G401.6 (cell line): ENCODE data around the gene GIMAP8.

Experiments
- FAIRE-seq: peaks from 2 replicates; lab custom pipeline; 2012; peaks lifted over from hg19 to GRCh38; lab: Jason Lieb, UNC

The GIMAP8 gene

DNA sequence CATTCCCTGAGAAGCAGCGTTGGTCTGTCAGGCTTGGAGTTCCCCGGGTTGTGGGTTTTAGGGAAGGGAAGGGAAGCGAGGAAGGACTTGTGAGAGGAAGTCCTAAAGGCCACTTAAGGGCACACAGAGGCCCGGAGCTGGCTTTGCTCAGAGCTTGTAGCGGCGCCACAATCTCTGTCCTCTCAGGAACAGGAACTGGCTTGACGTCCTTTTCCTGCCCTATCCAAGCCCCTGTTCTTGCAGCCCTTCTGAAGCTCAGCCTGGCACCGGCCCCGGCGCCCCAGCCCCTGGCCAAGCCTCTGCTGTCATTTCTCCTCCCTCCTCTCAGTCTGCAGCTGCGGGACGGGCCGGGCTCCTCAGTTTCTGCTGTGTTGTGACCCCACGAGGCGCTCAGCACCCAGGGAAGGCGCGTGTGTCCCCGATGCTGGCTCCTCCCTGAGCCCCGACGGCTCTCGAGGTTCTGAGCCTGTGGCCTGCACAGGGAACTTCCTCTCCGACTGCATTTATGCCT is at the start of gene GIMAP8:
GIMAP8 (plus strand) TSS at position 140 of the 511 bp plus-strand sequence. CDS start 16,069 bp downstream, outside the sequence.
- FAIRE-seq, result no peak

DNA sequence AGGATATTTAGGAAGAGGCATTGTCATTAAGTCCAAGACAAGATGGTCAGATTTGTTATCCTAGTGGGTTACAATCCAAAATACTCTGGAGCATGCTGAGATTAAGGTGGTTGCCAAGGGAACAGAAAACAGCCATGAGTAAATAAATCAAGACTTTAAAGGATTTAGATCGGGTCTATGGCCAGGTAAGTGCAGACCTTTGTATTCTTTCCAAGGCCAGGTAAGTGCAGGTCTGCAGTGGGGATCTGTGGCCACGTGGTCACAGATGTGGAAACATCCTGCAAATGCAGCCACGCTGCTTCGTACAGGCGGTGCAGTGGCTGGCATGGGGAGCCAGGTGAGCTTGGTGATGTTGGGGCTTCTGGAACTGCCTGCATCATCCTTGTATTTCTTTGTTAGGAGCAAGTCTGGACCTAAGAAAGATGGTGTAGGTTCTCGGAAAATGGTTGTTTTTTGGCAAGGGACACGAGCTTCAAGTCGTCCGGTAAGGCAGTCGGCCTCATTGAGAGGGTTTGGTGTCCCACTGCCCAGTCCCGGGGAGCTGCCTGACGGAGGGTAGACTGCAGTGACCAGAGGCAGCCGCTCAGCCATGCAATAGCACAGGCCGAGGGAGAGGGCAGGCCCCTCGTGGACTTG is 49.5 kb upstream of the GIMAP8 start:
- FAIRE-seq, result no peak

DNA sequence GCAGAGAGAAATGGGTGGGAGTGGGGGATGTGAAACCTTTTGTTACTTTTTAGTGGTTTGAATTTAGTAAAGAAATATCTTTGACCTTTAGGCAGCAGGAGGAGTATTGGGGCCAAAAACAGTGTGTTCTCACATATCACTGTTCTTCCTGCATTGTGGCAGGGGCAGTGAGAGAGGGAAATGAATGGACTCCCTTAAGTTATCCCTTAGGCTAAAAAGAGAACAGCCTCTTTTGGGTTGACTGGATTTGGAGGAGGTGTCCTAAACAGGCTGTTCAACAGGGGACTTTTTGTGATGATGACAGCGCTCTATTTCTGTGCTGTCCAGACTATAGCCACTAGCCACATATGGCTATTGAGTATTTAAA is 49.0 kb upstream of the GIMAP8 start:
- FAIRE-seq, result no peak

DNA sequence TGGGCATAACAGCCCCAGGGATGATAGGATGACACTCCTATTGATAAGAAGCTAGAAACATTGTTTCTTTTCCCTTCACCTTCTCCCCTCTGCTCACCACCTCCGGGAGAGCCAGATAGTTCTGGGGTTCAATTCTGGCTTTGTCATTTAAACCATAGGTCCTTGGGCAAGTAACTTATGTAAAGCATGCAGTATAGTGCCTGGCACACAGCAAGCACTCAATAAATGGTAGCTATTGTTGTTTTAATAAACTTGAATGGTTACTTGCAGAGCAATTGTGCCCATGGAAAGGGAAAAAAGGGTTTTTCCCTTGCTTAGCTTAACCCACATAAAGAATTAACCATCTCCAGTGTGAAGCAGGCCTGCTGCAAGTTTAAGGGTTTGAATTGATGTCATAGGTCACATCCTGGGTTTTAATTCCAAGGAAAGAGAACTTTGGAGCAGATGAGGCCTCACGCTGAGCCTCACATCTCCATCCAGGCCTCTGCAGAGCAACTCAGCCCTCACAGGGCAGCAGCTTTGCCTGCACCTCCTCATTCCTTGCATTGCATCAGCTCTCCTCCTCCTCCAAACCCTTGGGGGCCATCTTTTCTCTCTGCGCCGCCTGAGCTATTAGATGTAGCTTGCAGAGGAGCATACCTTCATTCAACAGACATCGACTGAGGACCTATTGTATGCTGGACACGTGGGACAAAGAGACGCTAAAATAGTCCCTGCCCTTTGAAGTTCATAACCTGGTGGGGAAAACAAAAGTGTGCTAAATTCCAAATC is 48.4 kb upstream of the GIMAP8 start:
- FAIRE-seq, result no peak

DNA sequence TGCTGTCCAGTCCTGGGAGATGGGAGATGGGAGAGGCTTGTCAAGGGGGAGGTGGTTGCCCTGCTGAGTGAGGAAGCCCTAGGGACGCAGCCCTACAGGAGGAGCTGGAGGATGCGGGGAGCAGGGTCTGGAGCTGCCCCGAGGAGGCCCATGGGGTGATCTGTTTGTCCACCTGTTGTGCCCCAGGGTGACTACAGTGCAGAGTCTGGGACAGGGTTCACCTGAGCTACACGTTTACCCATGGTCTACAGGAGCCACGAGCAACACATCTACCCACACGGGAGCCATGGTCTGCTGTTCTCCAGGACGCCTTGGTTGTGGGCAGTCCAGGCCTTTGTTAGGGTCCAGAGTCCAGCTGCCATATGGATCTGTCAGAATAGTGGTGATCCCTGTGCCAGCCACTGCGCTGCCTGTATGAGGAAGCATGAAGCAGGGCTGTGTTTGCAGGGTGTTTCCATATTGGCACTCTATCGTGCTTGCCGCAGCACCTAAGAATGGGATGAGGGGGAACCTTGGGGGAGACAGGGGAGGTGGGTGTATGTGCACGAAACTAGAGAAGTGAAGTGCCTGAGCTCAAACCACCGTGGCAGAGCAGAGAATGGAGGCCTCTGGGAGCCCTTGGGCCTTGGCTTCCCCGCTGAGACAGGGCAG is 47.6 kb upstream of the GIMAP8 start:
- no peak for FAIRE-seq

DNA sequence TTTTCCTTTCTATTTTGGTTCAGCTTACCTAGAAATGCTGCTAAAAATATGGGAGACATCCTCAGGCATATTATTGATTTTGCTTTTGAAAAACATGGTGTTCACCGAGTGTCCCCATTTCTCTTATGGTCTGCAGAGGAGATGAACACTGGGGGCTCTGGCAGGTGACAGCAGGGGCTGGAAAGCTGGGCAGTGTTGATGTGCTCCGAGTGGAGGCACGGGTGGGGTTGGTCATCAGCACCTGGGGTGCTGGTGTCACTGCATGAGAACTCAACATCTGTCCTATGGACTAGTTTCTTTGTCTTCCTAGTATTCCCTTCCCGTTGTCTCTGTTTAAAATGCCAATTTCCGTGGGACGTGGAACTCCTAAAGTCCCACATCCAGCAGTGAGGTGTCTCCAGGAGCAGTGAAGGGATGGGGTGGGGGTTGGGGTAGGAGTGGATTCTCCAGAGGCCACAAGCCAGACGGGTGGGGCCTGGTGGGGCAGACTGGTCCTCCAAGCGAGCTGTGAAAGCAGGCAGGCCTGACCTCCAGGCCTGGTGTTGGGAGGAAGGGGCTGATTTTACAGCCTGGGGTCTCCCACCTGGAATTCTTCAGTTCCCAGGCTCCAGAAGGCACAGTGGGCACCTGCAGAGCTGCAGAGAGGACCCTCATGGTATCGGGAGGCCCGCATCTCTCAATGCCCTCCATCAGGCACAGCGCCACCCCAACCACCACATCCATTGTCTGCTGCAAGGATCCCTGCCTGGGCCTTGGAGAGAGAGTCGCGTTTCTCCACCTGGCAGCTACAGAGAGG is 46.9 kb upstream of the GIMAP8 start:
- no peak for FAIRE-seq

DNA sequence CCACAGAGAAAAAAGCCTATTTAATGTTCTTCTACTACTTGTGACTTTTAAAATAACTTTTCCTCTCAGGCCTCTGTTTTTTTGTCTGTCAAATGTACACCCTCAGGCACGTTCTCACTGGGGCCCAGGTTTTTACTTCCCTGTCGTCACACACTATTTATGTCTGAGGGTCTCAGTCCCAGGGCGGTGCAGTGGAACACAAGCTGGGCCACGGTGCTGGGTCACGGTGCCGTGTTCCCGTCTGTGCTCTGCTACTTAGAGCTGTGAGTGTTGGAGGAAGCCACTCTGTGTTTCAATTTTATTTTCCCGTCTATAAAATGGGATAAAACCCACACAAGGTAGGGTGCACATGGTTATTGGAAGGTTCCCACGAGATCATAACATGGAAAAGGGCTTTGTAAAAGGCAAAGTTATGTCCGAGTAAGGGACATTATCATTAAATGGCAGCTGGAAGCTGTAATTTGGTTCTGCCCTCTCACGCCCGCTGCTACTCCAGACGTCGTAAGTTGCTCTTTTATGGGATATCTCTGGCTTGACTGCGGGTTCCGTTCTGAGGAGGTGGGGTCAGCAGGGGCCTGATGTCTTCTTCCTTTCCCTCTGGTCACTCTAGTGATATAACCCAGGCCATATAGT is 46.1 kb upstream of the GIMAP8 start:
- no peak for FAIRE-seq

- no peak for FAIRE-seq
These were observed 45.4 kb upstream of the GIMAP8 start for GRCh38 chr7:150404805-150405583.

DNA sequence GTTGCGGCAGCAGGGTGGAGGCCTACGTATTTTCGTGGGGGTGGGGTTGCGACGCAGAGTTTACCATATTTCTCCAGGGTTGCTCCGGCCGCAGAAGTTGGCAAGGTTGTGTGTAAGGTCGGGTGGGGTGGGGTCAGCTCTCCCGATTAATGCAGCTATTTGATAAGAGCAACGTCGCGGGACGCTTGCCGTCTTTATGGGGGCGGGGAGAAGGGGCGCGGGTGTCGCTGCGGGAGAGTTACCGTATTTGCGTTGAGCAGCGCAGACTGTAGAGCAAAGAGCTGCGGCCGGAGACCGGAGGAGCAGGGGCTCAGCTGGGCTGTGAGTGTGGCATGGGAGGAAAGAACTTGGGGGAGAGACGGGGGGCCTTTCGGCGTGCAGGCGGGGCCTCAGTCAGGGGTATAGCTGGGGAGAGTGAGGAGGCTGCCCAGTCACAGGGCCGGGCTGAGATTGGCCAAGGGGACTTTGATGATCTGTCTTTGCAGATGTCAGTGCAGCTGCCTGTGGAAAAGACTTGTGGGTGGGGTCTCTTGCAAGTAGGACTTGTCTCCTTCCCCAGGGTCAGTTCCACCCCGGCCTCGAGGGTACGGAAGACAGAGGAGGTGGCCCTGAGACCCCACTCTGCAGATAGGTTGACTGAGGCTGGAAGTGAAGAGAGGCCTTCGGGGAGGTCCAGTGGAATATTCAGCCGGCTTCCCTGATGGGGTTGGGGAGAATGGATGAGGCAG is 44.7 kb upstream of the GIMAP8 start:
- no peak for FAIRE-seq

DNA sequence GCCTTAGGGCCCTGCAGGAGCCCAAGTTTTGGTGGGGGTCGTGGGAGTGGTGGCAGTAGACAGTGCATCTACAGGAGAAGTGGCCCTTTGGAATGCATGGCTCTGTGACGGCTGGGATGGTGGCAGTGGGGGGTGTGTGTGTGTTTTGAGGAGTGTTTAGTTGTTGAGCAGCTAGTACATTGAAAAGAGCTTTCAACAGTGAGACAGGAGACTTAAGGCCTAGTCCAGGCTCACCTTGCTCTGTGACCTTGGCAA is 44.2 kb upstream of the GIMAP8 start:
- FAIRE-seq, result no peak

DNA sequence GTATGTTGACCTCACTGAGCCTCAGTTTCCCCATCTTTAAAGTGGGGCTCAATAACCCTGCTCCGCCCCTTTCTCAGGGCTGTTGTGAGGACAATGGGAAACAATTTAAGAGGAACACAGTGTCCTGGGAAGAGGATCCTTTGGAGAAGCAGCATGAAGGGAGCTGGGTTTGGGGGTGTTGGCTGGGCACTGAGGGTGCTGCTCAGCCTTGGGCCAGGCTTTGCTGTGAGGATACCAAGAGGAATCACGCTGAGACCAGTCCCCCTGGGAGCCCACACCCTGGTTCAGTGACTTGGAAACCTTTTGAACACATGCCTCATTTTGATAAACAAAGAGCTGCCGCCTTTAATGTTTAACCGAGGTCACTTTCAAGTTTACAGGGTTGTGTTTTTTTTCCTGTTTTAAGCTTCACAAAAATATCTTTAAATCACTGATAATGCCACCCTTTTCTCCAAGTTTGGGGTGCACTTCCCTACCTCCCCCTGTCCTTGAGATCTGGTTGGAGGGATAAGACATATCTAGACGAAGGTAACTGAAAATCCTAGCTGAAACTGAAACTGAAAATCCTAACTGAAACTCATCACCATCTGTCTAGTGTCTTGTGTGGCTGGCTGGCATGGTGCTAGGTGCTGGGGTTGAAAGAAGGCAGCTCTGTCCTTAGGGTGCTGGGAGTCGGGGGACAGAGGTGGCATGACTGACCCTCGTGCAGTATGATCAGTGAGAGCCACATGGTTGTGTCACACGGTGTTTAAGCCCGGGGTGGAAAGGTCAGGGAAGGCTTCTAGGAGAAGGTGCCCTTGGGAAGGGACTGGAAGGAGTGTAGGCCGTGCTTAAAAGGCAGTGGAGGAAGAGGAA is 43.6 kb upstream of the GIMAP8 start:
- no peak for FAIRE-seq

GRCh38 chr7:150407588-150408392 is 42.6 kb upstream of the GIMAP8 start:
- no peak for FAIRE-seq

DNA sequence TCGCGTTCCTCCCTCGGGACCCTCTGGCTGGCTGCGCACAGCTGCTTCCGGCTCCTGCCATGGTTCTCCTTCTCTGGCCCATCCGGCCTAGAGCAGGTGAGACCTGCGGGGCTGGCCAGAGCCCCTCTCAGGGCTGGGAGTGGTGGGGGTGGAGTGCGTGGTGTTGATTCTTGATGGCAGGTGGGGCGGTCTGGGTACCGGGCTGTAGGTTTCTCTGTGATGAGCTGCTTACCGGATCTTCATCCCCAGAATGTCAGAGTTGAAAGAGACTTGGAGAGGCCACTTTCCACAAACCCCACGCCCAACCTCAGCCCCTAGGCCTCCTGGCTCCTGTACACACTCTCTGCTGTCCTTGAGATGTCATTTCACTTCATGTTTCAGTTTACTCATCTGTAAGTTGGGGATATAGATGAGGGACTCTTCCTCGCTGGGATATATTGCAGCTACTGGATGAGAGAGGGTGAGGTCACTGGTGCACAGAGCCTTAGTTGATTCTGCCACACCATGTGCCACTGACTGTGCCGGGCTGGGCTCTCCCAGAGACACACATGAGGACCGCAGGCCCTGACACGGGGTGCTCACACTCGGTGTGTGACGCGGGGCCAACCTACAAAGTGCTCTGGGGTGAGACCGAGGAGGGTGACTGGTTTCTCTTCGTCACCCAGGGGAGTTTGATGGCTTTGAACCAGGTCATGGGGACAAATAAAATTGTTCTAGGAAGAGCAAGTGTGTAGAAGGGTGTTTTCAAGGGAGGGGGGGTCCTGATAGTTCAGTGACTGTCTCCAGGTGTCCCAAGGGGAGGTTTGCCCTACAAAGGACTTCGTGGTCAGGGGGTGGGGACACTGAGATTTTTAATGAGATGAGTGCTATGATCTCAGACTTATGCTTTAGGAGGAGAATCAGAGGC is 41.8 kb upstream of the GIMAP8 start:
- FAIRE-seq, result no peak

- no peak for FAIRE-seq
These were observed 41.0 kb upstream of the GIMAP8 start for GRCh38 chr7:150409300-150410030.

DNA sequence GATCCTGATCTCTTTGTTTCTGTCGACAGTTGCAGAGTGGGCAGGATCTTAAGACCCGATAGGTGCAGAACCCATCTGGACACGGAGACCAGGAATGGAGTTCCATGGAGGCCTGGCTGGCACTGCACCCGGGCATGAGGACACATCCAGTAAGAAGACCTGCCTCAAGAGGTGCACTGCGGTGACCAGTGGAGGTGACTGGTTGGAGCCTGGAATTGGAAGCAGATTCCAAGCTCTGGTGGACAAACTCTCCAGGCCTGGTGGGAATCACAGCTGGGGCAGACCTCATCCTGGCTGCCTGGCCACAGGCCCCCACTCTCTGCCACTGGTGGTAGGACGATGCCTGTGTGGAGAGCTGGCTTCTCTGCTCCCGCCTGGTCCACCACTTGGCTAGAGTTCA is 40.3 kb upstream of the GIMAP8 start:
- FAIRE-seq, result no peak

- no peak for FAIRE-seq
These were observed 39.6 kb upstream of the GIMAP8 start for GRCh38 chr7:150410680-150411346.

DNA sequence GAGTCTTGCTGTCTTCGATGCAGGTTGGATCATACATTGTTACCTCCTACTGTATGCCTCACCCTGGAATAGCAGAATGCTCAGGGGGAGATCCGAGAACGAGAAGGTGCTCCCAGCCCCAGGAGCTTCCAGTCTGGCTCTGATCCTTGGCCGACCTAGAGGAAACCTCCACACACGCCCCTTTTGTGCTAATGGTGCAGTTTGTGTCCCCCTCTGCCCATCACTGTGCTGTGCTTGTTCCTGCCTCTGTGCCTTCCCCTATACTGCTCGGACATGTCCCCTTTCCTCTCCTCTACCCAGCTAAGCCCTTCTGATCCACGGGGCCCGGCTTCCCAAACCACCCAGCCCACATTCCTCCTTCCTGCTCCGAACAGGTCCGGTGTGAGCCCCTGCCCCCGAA is 38.8 kb upstream of the GIMAP8 start:
- no peak for FAIRE-seq
